K562 (cell line): ENCODE results near the gene ARL14EPL. TPM values are rescaled to one million over a fixed set of nuclear protein-coding genes. Genes with fewer than 3 reads are reported as not detected.
A peak's percentile ranks its signal among the peaks of the same experiment; 100 is the strongest.

Experiments used
- CBFA2T2 ChIP-seq: fragments of 450-650 bp; conservative IDR thresholded peaks from 2 replicates; pipeline ENCODE4 v1.6.1; 2017; ENCODE audit warnings: mild to moderate bottlenecking
- CREB3 ChIP-seq: fragments of 450-650 bp; conservative IDR thresholded peaks from 2 replicates; pipeline ENCODE4 v1.6.1; 2016; ENCODE audit warnings: missing genetic modification characterization, low read depth, mild to moderate bottlenecking, missing compliant biosample characterization, moderate library complexity
- HMGN3 ChIP-seq: IDR thresholded peaks from 2 replicates; pipeline ENCODE4 v1.6.1; 2011; ENCODE audit warnings: borderline replicate concordance, low read depth, mild to moderate bottlenecking, mixed read lengths, low read length; ENCODE audit not compliant: insufficient read length; ENCODE audit errors: extremely low read depth
- NCOA1 ChIP-seq: fragments of 450-650 bp; IDR thresholded peaks from 2 replicates; pipeline ENCODE4 v1.6.1; 2016; ENCODE audit warnings: low read depth
- NCOR1 ChIP-seq: fragments of 450-650 bp; IDR thresholded peaks from 2 replicates; pipeline ENCODE4 v1.6.1; 2016; ENCODE audit warnings: mild to moderate bottlenecking, moderate library complexity
- SREBF2 ChIP-seq: sonication (generic); formaldehyde crosslinking; IDR thresholded peaks from 2 replicates; pipeline ENCODE4 v1.4.0; 2020; ENCODE audit warnings: mild to moderate bottlenecking, missing genetic modification reagents
- TBP ChIP-seq: optimal IDR thresholded peaks from 2 replicates; pipeline ENCODE3; 2011; ENCODE audit warnings: low read depth, low read length, improper control_type of control experiment
- TCF3 ChIP-seq: sonication (generic); formaldehyde crosslinking; IDR thresholded peaks from 2 replicates; pipeline ENCODE4 v1.4.0; 2020; ENCODE audit warnings: mild to moderate bottlenecking, missing genetic modification reagents
- TFE3 ChIP-seq: fragments of 450-650 bp; formaldehyde crosslinking; IDR thresholded peaks from 2 replicates; pipeline ENCODE4 v1.4.0; 2020; ENCODE audit warnings: mild to moderate bottlenecking, mixed read lengths
- ZBTB11 ChIP-seq, 3 experiments: fragments of 200-800 bp in 1 of 3; fragments of 250-450 bp in 1 of 3; fragments of 450-650 bp in 1 of 3; sonication (Bioruptor Pico) in 1 of 3; sonication (Bioruptor generic) in 1 of 3; formaldehyde crosslinking in 1 of 3; IDR thresholded peaks; 2 replicates each; pipeline versions ENCODE4 v1.6.1 to v1.8.0; 2016 to 2022; ENCODE audit warnings: mild to moderate bottlenecking in 2 of 3, missing genetic modification characterization in 2 of 3, missing compliant biosample characterization in 1 of 3, moderate library complexity in 1 of 3
- ZBTB7A ChIP-seq: IDR thresholded peaks from 2 replicates; pipeline ENCODE4 v1.6.1; 2011; ENCODE audit warnings: low read depth, mild to moderate bottlenecking, low read length, moderate library complexity, borderline replicate concordance; ENCODE audit not compliant: control insufficient read depth
- ZNF23 ChIP-seq: fragments of 250-450 bp; sonication (Bioruptor Pico); IDR thresholded peaks from 2 replicates; pipeline ENCODE4 v1.4.0; 2020; ENCODE audit warnings: mild to moderate bottlenecking
- ZNF277 ChIP-seq: fragments of 250-450 bp; sonication (Bioruptor Pico); IDR thresholded peaks from 2 replicates; pipeline ENCODE4 v1.8.0; 2022; ENCODE audit warnings: inconsistent platforms, mild to moderate bottlenecking, moderate library complexity, borderline replicate concordance
- ZNF395 ChIP-seq: fragments of 200-800 bp; sonication (Bioruptor generic); IDR thresholded peaks from 2 replicates; pipeline ENCODE4 v1.6.1; 2017; ENCODE audit warnings: missing genetic modification characterization, missing compliant biosample characterization
- ZNF668 ChIP-seq: fragments of 250-450 bp; sonication (Bioruptor Pico); IDR thresholded peaks from 2 replicates; pipeline ENCODE4 v1.8.0; 2022; ENCODE audit warnings: mild to moderate bottlenecking, inconsistent platforms
- polyA plus RNA-seq, 8 experiments: library from polyadenylated mRNA; depleted of rRNA in 4 of 8; stranded (reverse) in 5 of 8; unstranded in 3 of 8; fragments of >200 nt; fragmentation: Nextera tagmentation in 2 of 8; fragmentation: Illumina TruSeq in 1 of 8; extraction: Ambion mirVana in 2 of 8; extraction: Trizol in 1 of 8; gene quantifications; 2 replicates each; pipeline versions ENCODE4 v1.2.1 to v1.2.3, GENCODE V29; 2011 to 2014; ENCODE audit warnings: inconsistent platforms in 1 of 8, missing spikeins in 1 of 8
- total RNA-seq, 7 experiments: library from RNA; depleted of rRNA in 6 of 7; stranded (reverse); fragments of >200 nt in 6 of 7; fragmentation: Illumina TruSeq in 2 of 7; extraction: Trizol in 2 of 7; gene quantifications; 2 replicates each; pipeline versions ENCODE4 v1.2.1 to v1.2.3, GENCODE V29; 2011 to 2021; ENCODE audit warnings: low replicate concordance in 1 of 7

Gene ARL14EPL
- total and polyA plus RNA-seq, 9 of the 15 experiments (the other 6 are each of a cell fraction or from before 2014, with no cell fraction given), result 0.06 to 0.14 (median 0.08) TPM; not detected in 5

- peak; percentile 23; the same call in 1 of the 2 replicates for TF ChIP-seq TFE3
- no peak for TF ChIP-seq CBFA2T2
- no peak for TF ChIP-seq ZNF23
- no peak; the same call in 1 of the 2 replicates for TF ChIP-seq NCOA1
- TF ChIP-seq TCF3, result 0 out of 2 replicates have a peak, but pooled peaks have one; percentile 20
- TF ChIP-seq ZNF277 (CRISPR knock-in tag), result no peak
- TF ChIP-seq ZNF668, result 0 out of 2 replicates have a peak, but pooled peaks have one; percentile 11
- no peak; the same call in 1 of the 2 replicates for TF ChIP-seq NCOR1
- peak; percentile 85 for TF ChIP-seq TBP
- TF ChIP-seq SREBF2 (CRISPR knock-in tag), result no peak
- no peak for TF ChIP-seq CREB3 (tag)
- TF ChIP-seq ZNF395 (CRISPR knock-in tag), result peak; percentile 79
- peak in 1 of 3 experiments; percentile 81; a peak in 2 of 6 replicates for TF ChIP-seq ZBTB11 (CRISPR knock-in tag; IDR thresholded peaks at IDR 0.05)
- TF ChIP-seq HMGN3, result peak; percentile 54
- peak; percentile 69 for TF ChIP-seq ZBTB7A
Observed at GRCh38 chr5:116084871-116085715, 52.8 kb downstream of the ARL14EPL start, which contains the start of gene COMMD10 (continued).
